Progenitor cell of endocrine pancreas (in vitro differentiated cells): ENCODE results near the gene COL6A3. TPM values are rescaled to one million over a fixed set of nuclear protein-coding genes. Genes with fewer than 3 reads are reported as not detected.

Experiments
- DNase-seq: peaks from one replicate; pipeline ENCODE4 v3.0.0; 2021; ENCODE audit warnings: low spot score; ENCODE audit not compliant: unreplicated experiment
- H3K27ac Mint-ChIP-seq: 2 replicates; pipeline ENCODE4 v1.8.0; 2021; ENCODE audit warnings: mild to moderate bottlenecking, moderate library complexity, mixed read lengths
- H3K27me3 Mint-ChIP-seq: 2 replicates; pipeline ENCODE4 v1.8.0; 2021; ENCODE audit warnings: mixed read lengths
- H3K36me3 Mint-ChIP-seq: 2 replicates; pipeline ENCODE4 v1.8.0; 2022; ENCODE audit warnings: mixed read lengths; ENCODE audit not compliant: insufficient read depth
- H3K4me1 Mint-ChIP-seq: 2 replicates; pipeline ENCODE4 v1.8.0; 2021; ENCODE audit warnings: low read depth, mixed read lengths
- H3K4me3 Mint-ChIP-seq: 2 replicates; pipeline ENCODE4 v1.8.0; 2021; ENCODE audit warnings: low read depth, mild to moderate bottlenecking, moderate library complexity, mixed read lengths
- H3K9me3 Mint-ChIP-seq: 2 replicates; pipeline ENCODE4 v1.8.0; 2021; ENCODE audit warnings: low read depth, mixed read lengths
- CTCF ChIP-seq: fragments of 200-600 bp; sonication (generic); IDR thresholded peaks from one replicate; pipeline ENCODE4 v1.5.0; 2021; ENCODE audit warnings: antibody characterized with exemption, mild to moderate bottlenecking; ENCODE audit not compliant: unreplicated experiment
- long read RNA-seq: library from polyadenylated mRNA; unstranded; transcript quantifications from one replicate; pipeline ENCODE4 v2.0.0, GENCODE V29; 2020
- total RNA-seq: library from RNA; stranded (reverse); gene quantifications from 2 replicates; pipeline ENCODE4 v1.2.1, GENCODE V29; 2021

Gene COL6A3
- total RNA-seq = 0.82 and 1.0 TPM in 2 replicates
- long read RNA-seq, partial matches to known transcripts = 0 of 1 reads
- long read RNA-seq, other reads (novel, unspliced or antisense) = 1 of 1 reads

- Mint-ChIP-seq H3K27ac (no peak within 1 kb of the TSS), H3K27me3 (peaks cover 67% of the 10 kb centered on the region), H3K9me3 (no peaks in the 10 kb centered on the region), H3K36me3 (no peaks in the 10 kb centered on the region), H3K4me3 (no peak within 1 kb of the TSS), H3K4me1 (no peaks in the 10 kb centered on the region)
- no peak for TF ChIP-seq CTCF
- DNase-seq = no peak
Measured at GRCh38 chr2:237413777-237414661, at the start of gene COL6A3. COL6A3 (minus strand) TSS chr2:237414164; CDS start chr2:237396817, 17,347 bp downstream.

- H3K9me3 Mint-ChIP-seq = no peaks in the 10 kb centered on the region
Measured at GRCh38 chr2:237459741-237460174, 45.8 kb upstream of the COL6A3 start.

GRCh38 chr2:237459226-237459625, 45.3 kb upstream of the COL6A3 start:
- Mint-ChIP-seq H3K4me1 (no peaks in the 10 kb centered on the region), H3K27me3 (peaks cover 38% of the 10 kb centered on the region), H3K27ac (no peak overlapping the region), H3K9me3 (no peaks in the 10 kb centered on the region), H3K36me3 (no peaks in the 10 kb centered on the region), H3K4me3 (no peak overlapping the region)
- DNase-seq = no peak
- no peak for TF ChIP-seq CTCF

More at GRCh38 chr2:237459741-237460174, 45.8 kb upstream of the COL6A3 start:
- Mint-ChIP-seq H3K4me1 (no peaks in the 10 kb centered on the region), H3K4me3 (no peak overlapping the region), H3K27ac (no peak overlapping the region), H3K36me3 (no peaks in the 10 kb centered on the region), H3K27me3 (peaks cover 38% of the 10 kb centered on the region)
- DNase-seq = no peak
- TF ChIP-seq CTCF = no peak

GRCh38 chr2:237458519-237458918, 44.6 kb upstream of the COL6A3 start:
- Mint-ChIP-seq H3K4me3 (no peak overlapping the region), H3K4me1 (no peaks in the 10 kb centered on the region), H3K27me3 (peaks cover 40% of the 10 kb centered on the region), H3K27ac (no peak overlapping the region), H3K9me3 (no peaks in the 10 kb centered on the region), H3K36me3 (no peaks in the 10 kb centered on the region)
- DNase-seq = no peak
- no peak for TF ChIP-seq CTCF

GRCh38 chr2:237457388-237457941, 43.5 kb upstream of the COL6A3 start:
- no peak overlapping the region for H3K4me3 Mint-ChIP-seq
- peaks cover 45% of the 10 kb centered on the region for H3K27me3 Mint-ChIP-seq
- H3K36me3 Mint-ChIP-seq = no peaks in the 10 kb centered on the region
- no peaks in the 10 kb centered on the region for H3K9me3 Mint-ChIP-seq
- no peak overlapping the region for H3K27ac Mint-ChIP-seq
- no peaks in the 10 kb centered on the region for H3K4me1 Mint-ChIP-seq
- TF ChIP-seq CTCF = no peak
- no peak for DNase-seq
